ENCODE data around the gene KLHL1. TPM values are rescaled to one million over a fixed set of nuclear protein-coding genes. Genes with fewer than 3 reads are reported as not detected.

The KLHL1 gene
- polyA plus RNA-seq, 1 of the 3 experiments (the other 2 are of a cell fraction) = not detected

- Histone ChIP-seq H3F3A (replicated peaks; ENCODE audit: insufficient read depth) (no peaks in the 10 kb centered on the region), H3K79me2 (ENCODE audit: insufficient read depth) (no peaks in the 10 kb centered on the region), H3K4me2 (no peak overlapping the region), H3K27me3 (ENCODE audit: insufficient read depth) (no peaks in the 10 kb centered on the region), H3K9me3 (no peaks in the 10 kb centered on the region), H3K9ac (no peak overlapping the region), H3K36me3 (replicated peaks in 1 of 2; ENCODE audit: control insufficient read depth in 1 of 2, insufficient read depth in 2 of 2, low read length in 1 of 2) (no peaks in the 10 kb centered on the region), H3K4me1 (ENCODE audit: control insufficient read depth in 1 of 2, insufficient read depth in 2 of 2, low read depth in 1 of 2, low read length in 1 of 2) (no peaks in the 10 kb centered on the region; a peak in 1 of 4 replicates), H4K20me1 (ENCODE audit: insufficient read depth) (no peaks in the 10 kb centered on the region), H2AFZ (ENCODE audit: low read depth) (no peak overlapping the region), H3K4me3 (ENCODE audit: low read depth in 2 of 2, low read length in 1 of 2) (no peak overlapping the region), H3K9me2 (no peaks in the 10 kb centered on the region), H3K27ac (ENCODE audit: low read depth in 2 of 2, low read length in 1 of 2) (no peak overlapping the region)
- no peak for DNase-seq
- TF ChIP-seq POLR2AphosphoS5 (IDR thresholded peaks at IDR 0.05; ENCODE audit: low read depth, low read length) (no peak), REST (IDR thresholded peaks at IDR 0.05; ENCODE audit: low read depth, low read length) (no peak), EZH2phosphoT487 (IDR thresholded peaks at IDR 0.05; ENCODE audit: borderline replicate concordance, low read depth) (no peak), FOSL2 (IDR thresholded peaks at IDR 0.05; ENCODE audit: borderline replicate concordance, low read depth) (no peak), RCOR1 (IDR thresholded peaks at IDR 0.05; ENCODE audit: low read length) (no peak), GATA2 (CRISPR knock-in tag; IDR thresholded peaks at IDR 0.05) (no peak), RFX5 (IDR thresholded peaks at IDR 0.05; ENCODE audit: low read length) (no peak), ELF1 (IDR thresholded peaks at IDR 0.05) (no peak), TEAD4 (IDR thresholded peaks at IDR 0.05; ENCODE audit: borderline replicate concordance, insufficient read depth) (no peak), MXI1 (IDR thresholded peaks at IDR 0.05; ENCODE audit: low read depth, low read length) (no peak), CHD2 (IDR thresholded peaks at IDR 0.05; ENCODE audit: low read length, partially characterized antibody) (no peak), MEF2A (IDR thresholded peaks at IDR 0.05; ENCODE audit: borderline replicate concordance, low read depth) (no peak), RAD21 (IDR thresholded peaks at IDR 0.05; ENCODE audit: low read length) (no peak)
- POLR2A ChIA-PET = no interaction called here
- CTCF ChIA-PET = no interaction called here
- 66% methylated on average over 5 of the region's 5 CpGs for WGBS (ENCODE audit: low lambda C conversion rate)
These were observed 151.4 kb downstream of the KLHL1 start for GRCh38 chr13:69956839-69957238.

- no peaks in the 10 kb centered on the region for H3K9me2 ChIP-seq
- TF ChIP-seq JUND (IDR thresholded peaks at IDR 0.05) (no peak), FOSL2 (IDR thresholded peaks at IDR 0.05; ENCODE audit: borderline replicate concordance, low read depth) (no peak)
- H3K27me3 ChIP-seq (ENCODE audit: insufficient read depth) = no peaks in the 10 kb centered on the region
- no peak for DNase-seq
- H3K4me3 ChIP-seq (ENCODE audit: low read depth in 2 of 2, low read length in 1 of 2) = no peak overlapping the region
- H3K4me2 ChIP-seq = no peak overlapping the region
- no peaks in the 10 kb centered on the region for H4K20me1 ChIP-seq (ENCODE audit: insufficient read depth)
- H3K79me2 ChIP-seq (ENCODE audit: insufficient read depth) = no peaks in the 10 kb centered on the region
- no peak overlapping the region for H3K27ac ChIP-seq (ENCODE audit: low read depth in 2 of 2, low read length in 1 of 2)
- no peaks in the 10 kb centered on the region for H3F3A ChIP-seq (replicated peaks; ENCODE audit: insufficient read depth)
- no peak overlapping the region for H3K9ac ChIP-seq
- H3K9me3 ChIP-seq = no peaks in the 10 kb centered on the region
- CTCF ChIA-PET = no interaction called here
- POLR2A ChIA-PET = no interaction called here
- H2AFZ ChIP-seq (ENCODE audit: low read depth) = no peak overlapping the region
- H3K36me3 ChIP-seq (replicated peaks in 1 of 2; ENCODE audit: control insufficient read depth in 1 of 2, insufficient read depth in 2 of 2, low read length in 1 of 2) = no peaks in the 10 kb centered on the region
- 41% methylated on average over 2 of the region's 2 CpGs for WGBS (ENCODE audit: low lambda C conversion rate)
- H3K4me1 ChIP-seq (ENCODE audit: control insufficient read depth in 1 of 2, insufficient read depth in 2 of 2, low read depth in 1 of 2, low read length in 1 of 2) = no peaks in the 10 kb centered on the region; a peak in 1 of 4 replicates
These were observed 151.9 kb downstream of the KLHL1 start for GRCh38 chr13:69956349-69956748.
